Myocyte (in vitro differentiated cells): ENCODE measurements around the gene SHISA5. TPM values are rescaled to one million over a fixed set of nuclear protein-coding genes. Genes with fewer than 3 reads are reported as not detected.
"Not testable (repeated sequence)": the region's sequence is repeated elsewhere in the genome, so short reads cannot be mapped to it uniquely, and the experiment has no call there.

ENCODE experiments used
- DNase-seq: peaks from one replicate; pipeline ENCODE4 v3.0.0-alpha.2; 2012; ENCODE audit warnings: low read depth
- total RNA-seq: library from RNA; depleted of rRNA; stranded (reverse); fragments of >200 nt; gene quantifications from 2 replicates; pipeline ENCODE4 v1.2.3, GENCODE V29; 2014

The SHISA5 gene
- total RNA-seq, 1 donor from 2014 or later: 101 TPM

- DNase-seq: no peak
Measured at GRCh38 chr3:48521635-48522034, 17.7 kb upstream of the SHISA5 start.

DNA sequence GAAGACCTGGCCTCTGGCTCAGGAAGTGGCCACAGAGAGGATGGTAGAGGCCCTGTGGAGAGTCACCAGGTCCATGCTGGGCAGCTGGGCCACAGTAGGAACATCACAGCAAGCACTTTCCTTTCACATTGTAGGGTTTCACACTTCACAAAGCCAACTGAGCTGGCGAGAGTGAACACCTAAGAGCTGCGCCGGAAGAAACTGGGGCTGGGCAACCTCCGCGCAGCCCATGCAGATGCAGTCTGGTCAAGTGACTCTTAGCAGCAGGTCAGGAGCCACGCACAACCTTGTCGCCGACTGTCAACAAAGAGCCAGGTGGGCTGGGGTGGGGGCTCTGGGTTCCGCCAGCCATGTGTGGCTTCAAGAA is 15.3 kb upstream of the SHISA5 start:
- no peak for DNase-seq

DNA sequence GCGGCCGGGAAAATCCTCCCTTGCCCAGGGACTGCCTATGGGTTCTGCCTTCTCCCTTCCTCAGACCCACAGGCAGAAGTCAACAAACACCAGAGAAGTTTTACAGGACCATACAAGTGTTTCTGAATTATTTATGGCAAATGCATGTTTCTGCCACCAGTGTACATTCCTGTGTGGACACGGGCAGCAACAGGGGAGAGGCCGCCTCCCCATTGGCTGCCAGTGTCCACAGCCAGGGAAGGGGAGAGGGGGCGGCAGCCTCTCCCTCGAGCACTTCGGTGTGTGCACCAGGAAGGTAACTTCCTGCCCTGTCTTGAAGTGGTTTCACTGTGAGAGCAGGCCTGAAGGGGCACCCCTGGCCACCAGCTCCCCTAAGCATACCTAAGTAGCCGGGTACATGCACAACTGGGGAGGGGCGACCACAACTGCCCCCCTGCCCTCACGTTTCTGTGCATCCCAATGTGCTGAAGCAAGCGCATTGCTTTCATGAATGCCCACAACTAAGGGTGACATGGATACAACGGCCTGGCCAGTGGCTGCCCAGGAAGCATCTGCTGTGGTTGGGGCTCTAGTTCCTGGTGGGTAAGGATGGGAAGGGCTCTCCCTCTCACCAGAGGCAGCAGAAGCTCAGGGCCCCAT is 14.8 kb upstream of the SHISA5 start:
- DNase-seq: peak; percentile 29

DNA sequence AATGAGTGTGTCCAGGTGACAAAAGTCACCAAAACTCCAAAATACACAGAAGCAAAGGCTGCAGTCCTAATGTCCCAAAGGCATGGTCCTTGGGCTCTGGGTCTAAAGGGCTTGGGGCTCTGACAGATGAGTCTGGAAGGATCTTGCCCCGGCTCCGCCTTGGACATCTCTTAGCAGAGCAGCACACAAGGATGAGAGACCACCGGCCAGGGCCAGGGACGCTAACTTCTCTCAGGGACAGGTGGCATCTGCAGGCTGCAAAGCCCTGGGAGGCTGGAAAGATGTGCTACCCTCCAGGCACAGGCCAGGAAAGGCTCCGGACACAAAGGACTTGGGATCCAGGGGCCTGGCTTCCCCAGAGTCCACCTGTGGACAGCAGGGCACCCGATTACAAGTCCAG is 14.1 kb upstream of the SHISA5 start:
- DNase-seq: no peak

DNA sequence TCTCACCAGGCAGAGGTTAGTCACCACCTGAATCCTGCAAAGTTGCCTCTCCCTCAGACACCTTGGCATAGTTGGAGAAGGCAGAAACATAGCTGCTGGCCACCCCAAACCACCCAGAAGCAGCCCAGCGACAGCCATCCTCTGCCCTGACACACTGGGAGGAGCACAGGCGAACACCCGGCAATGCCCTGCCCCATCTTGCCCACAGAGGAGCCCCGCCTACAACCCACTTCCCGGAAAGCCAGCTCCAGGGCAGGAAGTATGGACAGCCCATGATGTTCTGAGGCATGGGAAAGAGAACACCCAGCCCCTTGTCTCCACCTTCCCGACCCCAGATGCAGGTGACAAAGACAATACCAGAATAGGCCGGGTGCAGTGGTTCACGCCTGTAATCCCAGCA is 12.6 kb upstream of the SHISA5 start:
- no peak for DNase-seq

GRCh38 chr3:48514431-48515227 is 10.7 kb upstream of the SHISA5 start:
- DNase-seq: no peak

DNA sequence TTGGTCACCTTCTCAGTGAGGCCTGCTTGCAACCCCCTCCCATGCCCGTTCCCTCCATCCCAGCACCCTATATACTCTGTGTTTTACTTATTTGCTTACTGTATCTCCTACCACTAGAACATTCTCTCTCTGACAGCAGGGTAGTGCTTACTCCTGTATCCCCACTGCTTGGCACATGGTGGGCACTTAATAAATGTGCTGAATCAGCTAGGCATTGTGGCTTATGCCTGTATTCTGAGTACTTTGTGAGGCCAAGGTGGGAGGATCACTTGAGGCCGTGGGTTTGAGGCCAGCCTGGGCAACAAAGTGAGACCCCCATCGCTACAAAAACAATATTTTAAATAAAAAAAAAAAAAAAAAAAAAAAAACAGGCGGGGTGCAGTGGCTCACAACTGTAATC is 7.6 kb upstream of the SHISA5 start:
- no peak for DNase-seq

DNA sequence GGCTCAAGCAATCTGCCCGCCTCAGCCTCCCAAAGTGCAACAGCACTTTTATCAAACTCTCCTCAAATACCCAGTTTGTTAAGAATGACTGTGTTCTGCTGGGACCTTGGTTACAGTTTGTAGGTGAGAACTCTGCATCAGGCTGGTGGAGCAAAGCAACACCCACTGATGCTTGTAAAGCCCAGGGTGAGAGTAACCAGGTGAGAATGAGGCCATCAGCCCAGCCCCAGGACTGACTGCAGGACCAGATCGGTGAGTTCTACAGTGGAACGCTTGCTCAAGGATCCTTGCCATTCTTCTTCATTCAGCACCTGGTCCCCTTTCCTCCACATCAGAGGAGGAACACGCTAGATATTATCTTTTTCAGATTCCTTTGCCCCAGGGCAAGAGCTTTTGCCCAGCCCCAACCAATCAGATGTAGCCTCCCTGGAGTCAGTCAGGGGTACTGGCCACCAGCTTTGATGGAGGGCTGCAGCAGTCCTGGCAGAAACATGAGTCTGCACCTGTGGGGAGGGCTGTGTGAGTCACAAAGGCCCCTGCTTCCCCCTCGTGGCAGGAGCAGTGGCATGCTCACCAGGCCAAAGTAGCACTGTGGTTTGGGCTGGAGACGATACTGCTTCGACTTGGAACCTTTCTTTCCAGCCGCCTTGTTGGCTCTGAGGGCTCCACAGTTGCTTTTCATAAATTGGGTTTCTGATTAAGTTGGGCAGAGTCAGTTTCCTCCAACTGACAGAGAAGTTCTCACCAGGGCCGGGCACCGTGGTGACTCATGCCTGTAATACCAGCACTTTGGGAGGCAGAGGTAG is 3.5 kb upstream of the SHISA5 start:
- DNase-seq: peak; percentile 85

- no peak for DNase-seq
Measured at GRCh38 chr3:48505968-48506504, 2.1 kb upstream of the SHISA5 start.

DNA sequence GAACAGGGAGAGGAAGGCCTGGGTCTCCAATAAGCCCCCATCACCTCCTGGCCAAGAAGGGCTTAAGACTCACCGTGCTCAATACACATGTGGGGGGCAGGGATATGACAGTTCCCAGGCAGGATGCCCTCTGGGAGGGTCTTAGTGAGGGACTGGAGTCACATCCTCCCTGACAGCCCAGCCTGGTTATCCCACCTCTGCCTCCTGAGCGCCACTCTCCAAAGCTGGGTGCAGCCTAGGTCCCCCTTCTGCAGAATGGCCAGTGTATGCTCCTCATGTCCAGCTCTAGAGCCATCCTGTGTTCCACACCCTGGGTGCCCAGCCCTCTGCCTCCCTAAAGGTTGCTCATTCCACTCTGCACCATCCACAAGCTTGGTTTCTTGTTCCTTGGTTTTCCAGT is 1.2 kb upstream of the SHISA5 start:
- DNase-seq: no peak

DNA sequence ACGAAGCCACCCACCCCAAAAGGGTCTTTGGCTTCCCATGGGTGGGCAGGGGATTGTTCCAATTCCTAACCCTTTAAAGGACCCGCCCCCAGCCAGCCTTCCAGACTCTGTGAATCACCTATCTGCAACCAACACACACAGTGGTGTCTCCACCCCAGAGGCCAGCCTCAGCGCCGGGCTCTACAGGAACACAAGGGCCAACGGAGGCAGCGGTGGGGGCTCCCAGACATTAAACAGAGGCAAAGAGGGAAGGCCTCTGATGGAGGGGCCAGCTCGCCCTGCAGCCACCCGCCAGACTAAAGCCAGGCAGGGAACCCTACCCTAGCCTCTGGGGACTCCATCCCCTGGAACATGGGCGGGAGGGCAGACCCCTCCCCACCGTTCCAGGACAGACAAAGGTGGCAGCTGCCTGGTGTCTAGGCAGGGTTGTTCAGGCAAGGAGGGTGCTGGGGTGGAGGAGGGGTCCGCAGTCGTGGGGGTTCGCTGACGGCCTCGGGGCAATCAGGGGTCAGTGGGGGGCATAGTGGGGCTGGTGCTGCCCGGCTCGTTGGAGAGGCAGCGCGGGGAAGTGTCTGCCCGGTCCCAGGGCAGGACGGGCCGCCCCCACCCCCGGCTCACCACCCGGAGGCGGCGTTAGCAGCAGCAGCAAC is 448 bp downstream of the SHISA5 start:
- DNase-seq: no peak

DNA sequence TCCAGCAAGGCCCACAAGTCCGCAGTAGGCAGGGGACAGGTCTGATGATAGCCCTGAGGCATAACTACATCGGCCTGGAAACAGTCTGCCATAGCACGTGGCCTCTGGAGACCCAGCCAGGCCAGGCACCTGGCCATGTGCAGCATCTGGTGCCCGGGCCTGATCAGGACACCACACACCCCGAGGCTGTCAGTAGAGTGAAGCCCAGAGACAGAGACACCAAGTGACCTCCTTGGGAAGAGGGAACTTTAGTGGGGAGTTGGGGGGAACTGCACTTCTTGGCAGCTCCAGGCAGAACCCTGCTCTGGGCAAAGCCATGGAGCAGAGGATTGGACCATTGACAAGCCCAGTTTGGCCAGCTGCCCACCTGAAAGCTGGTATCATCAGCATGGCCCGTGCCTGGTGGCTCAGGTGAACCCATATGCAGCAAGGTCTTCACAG is 1.2 kb downstream of the SHISA5 start:
- DNase-seq: no peak

DNA sequence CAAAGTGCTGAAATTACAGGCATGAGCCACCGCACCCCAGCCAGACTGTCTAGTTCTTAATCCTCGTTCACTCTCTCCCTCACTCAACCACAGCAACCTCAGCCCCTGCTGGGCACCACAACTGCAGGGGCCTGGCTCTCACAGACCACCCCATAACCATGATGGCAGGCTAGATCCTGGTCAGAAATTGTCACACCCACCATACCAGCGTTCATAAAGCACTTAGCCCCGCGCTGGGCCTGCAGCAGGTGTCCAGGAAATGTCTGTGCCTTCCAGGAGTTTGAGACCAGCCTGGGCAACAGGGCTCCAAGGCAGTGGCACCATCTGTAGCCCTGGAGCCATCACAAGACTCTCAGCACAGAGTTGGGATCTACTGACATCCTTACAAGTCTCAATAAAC is 1.9 kb downstream of the SHISA5 start:
- DNase-seq: no peak

DNA sequence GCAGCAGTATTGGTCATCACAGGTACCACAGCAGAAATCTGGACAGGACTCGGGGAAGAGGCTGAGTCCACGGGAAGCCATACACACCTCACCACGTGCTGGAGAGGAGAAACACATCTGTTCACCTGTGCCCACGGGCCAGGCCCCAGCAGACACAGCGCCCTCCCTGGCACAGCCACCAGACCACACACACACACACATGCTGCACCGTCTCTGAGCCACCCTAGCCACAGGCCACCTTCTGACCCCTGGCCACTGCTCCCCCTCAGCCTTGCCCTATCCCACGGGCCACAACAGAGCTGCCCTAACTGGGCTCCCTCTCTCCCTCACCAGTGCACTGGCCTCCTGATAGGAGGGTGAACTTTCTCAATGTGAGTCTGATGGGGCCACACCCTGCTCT is 2.8 kb downstream of the SHISA5 start:
- DNase-seq: no peak

DNA sequence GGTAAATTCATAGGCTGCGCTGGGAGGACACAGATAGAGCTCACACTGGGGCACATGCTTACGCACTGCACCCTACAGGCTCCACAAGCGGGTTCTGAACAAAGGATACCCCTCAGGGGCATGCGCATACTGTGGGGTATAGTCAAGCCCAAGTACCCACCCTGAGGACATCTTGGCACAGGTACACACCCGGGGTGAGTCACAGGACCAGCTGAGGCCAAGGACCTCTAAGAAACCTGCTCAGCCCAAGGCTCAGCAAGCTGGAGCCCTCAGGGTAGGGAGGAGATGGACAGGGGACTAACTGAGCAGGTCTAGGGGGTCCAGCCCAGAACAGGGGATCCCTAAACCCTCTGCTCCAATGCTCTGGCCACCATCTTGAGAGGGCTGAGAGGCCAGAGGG is 3.3 kb downstream of the SHISA5 start:
- no peak for DNase-seq

GRCh38 chr3:48493203-48493501 is 10.8 kb downstream of the SHISA5 start:
- no peak for DNase-seq

GRCh38 chr3:48492461-48493202 is 11.3 kb downstream of the SHISA5 start:
- no peak for DNase-seq

- no peak for DNase-seq
Measured at GRCh38 chr3:48486952-48487351, 17.0 kb downstream of the SHISA5 start.

GRCh38 chr3:48482822-48483221 is 21.2 kb downstream of the SHISA5 start:
- not testable (repeated sequence) for DNase-seq

DNA sequence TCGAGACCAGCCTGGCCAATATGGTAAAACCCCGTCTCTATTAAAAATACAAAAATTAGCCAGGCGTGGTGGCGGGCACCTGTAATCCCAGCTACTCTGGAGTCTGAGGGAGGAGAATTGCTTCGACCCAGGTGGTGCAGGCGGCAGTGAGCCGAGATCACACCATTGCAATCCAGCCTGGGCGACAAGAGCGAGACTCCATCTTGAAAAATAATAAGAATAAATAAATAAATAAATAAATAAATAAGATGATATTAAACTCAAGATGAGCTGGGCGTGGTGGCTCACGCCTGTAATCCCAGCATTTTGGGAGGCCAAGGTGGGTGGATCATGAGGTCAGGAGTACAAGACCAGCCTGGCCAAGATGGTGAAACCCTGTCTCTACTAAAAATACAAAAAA is 23.1 kb downstream of the SHISA5 start:
- not testable (repeated sequence) for DNase-seq
